HG03095 (cell line): Measurements from ENCODE around the gene GRIFIN.
"Not testable (repeated sequence)": the region's sequence is repeated elsewhere in the genome, so short reads cannot be mapped to it uniquely, and the experiment has no call there.

ENCODE experiments used
- ATAC-seq: cut with Tn5 transposase; IDR thresholded peaks from one replicate; pipeline ENCODE4 v1.9.1; 2021; ENCODE audit warnings: moderate library complexity; ENCODE audit not compliant: unreplicated experiment

Gene GRIFIN

GRCh38 chr7:2461268-2462026, 14.8 kb downstream of the GRIFIN start:
- ATAC-seq, result no peak

DNA sequence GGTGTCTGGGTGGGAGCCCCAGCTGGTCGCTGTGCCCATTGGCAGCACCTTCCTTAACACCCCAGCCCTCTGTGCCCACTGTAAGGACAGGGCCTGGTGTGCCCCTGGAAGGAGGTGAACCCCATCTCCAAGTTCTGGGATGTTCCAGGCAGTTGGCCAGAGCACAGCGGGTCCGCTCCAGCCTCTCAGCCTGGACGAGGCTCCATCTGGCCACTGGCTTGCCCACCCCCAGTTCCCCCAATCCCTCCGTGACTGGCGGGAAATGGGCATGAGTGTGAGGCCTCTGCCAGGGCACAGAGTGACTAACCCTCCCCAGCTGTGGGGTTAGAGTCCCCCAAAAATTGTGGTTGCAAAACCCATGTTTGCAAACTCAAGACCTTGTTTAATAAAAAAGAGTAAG, 15.6 kb downstream of the GRIFIN start:
- no peak for ATAC-seq

- no peak for ATAC-seq
Observed at GRCh38 chr7:2460188-2460587, 16.0 kb downstream of the GRIFIN start.

GRCh38 chr7:2459674-2460073, 16.5 kb downstream of the GRIFIN start:
- ATAC-seq, result no peak

GRCh38 chr7:2453849-2454248, 22.3 kb downstream of the GRIFIN start:
- ATAC-seq, result not testable (repeated sequence)

- no peak for ATAC-seq
Observed at GRCh38 chr7:2452643-2453270, 23.4 kb downstream of the GRIFIN start.

- no peak for ATAC-seq
Observed at GRCh38 chr7:2452074-2452507, 24.1 kb downstream of the GRIFIN start.

DNA sequence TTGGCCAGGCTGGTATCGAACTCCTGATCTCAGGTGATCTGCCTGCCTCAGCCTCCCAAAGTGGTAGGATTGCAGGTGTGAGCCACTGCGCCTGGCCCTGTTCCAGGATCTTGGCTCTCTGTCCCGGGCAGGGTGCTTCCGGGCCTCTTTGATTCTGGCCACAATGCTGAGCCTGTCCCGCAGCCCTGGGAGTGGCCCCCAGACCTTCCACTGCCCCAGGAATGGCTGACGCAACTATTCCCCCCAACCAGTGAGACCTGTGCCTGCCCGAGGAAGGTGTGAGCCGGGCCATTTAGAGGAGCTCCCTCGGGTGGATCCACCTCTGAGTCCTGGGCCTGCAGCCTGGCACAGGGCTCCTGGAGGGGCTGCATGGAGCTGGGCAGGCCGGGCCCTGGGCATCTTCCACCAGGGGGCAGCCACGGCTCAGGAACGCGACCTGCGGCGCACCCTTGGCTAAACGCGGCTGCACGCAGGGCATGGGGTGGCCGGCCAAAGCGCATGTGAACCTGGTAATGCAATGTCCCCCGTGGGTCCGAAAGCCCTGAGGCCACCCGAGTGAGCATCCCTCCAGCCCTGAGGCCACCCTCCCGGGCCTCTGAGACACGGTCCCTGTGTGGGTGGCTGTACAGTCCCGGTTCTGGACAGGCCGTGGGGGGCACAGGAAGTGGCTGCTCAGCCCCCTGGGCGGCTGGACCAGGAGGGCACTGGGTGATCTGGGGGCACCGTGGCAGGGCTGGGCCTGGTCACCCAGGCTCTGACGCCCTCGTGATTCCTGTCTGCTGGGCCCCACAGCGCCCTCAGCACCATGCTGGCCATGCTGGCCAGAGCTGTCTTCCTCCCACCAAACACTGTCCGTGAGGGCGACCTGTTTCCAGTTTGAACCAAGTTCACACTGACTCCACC, 24.8 kb downstream of the GRIFIN start:
- peak; percentile 79 for ATAC-seq

GRCh38 chr7:2450198-2451107, 25.7 kb downstream of the GRIFIN start:
- no peak for ATAC-seq

GRCh38 chr7:2446676-2447075, 29.5 kb downstream of the GRIFIN start:
- no peak for ATAC-seq

DNA sequence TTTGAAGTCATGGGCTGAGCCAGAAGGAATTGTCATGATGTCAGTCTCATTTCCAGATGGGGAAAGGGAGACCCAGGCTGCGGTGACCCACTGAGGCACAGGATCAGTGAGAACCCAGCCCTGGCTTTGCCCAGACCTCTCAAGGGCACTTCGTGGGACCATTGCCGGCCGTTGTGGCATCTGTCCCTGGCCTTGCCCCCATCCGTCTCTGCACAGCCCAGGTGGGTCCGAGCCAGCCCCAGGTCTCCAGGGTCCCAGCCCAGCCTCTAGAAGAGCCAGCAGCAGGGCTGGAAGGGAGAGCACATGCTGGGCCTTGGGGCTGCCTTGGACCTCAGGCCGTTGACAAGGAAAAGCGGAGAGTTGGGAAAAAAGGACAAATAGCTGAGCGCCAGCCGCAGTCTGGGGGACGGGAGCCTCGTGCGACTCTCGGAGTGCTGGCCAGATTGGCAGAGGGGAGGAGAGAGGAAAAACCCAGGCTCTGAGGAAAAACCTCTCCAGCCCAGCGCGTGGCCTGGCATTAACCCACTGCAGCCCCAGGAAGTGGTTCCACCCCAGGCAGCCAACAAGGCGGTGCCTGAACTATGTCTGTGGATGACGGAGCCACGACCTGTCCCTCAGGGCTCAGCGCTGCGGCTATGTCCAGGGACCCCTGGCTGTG, 30.2 kb downstream of the GRIFIN start:
- ATAC-seq, result no peak

DNA sequence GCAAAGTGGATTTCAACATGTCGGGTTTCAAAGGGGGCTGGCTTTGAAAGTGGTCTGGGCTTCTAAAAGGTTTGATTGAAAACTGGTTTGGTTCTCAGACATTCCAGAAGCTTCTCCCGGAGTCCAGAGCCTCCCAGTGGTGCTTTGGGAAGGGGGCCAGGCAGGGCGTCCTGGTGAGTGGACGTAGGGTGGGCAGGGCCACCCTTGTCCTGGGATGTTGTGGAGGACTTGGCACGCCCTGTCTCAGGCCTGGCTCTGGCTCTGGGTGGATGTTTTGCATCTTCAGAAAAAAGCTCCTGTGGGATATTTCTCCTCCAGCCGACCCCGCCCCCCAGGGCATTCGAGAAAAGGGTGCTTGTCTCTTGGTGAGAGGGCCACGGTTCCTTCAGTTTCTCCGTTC, 31.2 kb downstream of the GRIFIN start:
- no peak for ATAC-seq

GRCh38 chr7:2444476-2444875, 31.7 kb downstream of the GRIFIN start:
- ATAC-seq, result no peak

- no peak for ATAC-seq
Observed at GRCh38 chr7:2443491-2443890, 32.7 kb downstream of the GRIFIN start.

GRCh38 chr7:2441430-2442058, 34.7 kb downstream of the GRIFIN start:
- no peak for ATAC-seq

GRCh38 chr7:2440608-2441245, 35.5 kb downstream of the GRIFIN start:
- ATAC-seq, result no peak

GRCh38 chr7:2438775-2439174, 37.4 kb downstream of the GRIFIN start:
- no peak for ATAC-seq

GRCh38 chr7:2438186-2438585, 38.0 kb downstream of the GRIFIN start:
- no peak for ATAC-seq

DNA sequence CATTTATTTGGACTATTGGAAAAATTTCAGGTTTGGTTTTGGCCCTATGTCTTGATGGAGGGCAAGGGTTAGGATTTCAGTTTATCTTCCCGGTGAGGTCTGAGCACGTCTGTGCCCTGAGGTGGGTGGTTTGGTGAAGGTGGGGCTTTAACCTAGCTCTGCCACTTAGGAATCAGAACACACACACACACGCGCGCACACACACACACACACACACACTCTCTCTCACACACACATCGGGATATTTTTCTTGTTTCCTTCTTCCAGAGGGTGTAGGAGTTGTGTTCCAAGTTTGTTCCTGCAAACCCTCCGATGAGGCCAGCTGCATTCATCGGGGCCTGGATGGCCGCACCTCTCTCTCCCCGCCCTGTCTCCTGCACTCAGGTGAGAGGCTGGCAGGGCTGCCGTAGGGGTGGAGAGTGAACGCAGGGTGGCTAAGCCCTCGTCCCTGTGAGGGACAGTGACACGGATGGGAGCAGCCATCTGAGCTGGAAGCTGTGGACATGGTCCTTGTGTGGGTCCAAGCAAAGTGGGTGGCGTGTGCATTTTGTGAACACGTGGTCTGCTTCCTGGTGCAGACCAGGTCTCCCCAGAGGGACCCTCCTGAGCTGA, 38.6 kb downstream of the GRIFIN start:
- ATAC-seq, result no peak
